Vagina (tissue), 2 donors: Measurements from ENCODE around the gene CAPZB.

Experiments
- CTCF ChIP-seq, 3 experiments: fragments of 450-650 bp in 2 of 3; fragments of 200-600 bp in 1 of 3; sonication (generic) in 1 of 3; IDR thresholded peaks; one replicate each; pipeline ENCODE4 v1.5.1; 2017 to 2019; ENCODE audit warnings: antibody characterized with exemption in 3 of 3, mild to moderate bottlenecking in 2 of 3, moderate library complexity in 2 of 3
- POLR2AphosphoS5 ChIP-seq, 2 donors: sonication (generic); formaldehyde crosslinking; IDR thresholded peaks; one replicate each; pipeline ENCODE4 v1.9.0; 2017; ENCODE audit warnings: antibody characterized with exemption in 2 of 2, mild to moderate bottlenecking in 2 of 2, low read depth in 1 of 2; ENCODE audit not compliant: insufficient read depth in 1 of 2

DNA sequence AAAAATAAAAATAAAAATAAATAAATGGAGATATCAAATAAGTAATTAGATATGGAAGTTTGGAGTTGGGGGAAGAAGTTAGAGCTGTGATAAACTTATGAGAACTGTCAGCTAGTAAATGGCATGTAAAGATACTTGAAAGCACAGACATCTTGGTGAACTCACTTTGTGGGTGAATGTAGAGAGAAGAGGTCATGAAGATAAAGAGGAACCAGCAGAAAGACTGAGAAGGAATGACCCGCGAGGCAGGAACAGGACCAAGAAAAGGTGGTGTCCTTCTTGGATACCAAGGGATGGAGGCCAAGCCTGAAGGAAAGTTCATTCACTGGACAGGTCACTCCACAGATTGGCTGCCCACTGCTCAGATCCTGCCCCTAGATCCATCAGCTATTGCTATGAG lies 4.7 kb upstream of the CAPZB start:
- TF ChIP-seq CTCF (IDR thresholded peaks at IDR 0.05), result no peak
- no peak for TF ChIP-seq POLR2AphosphoS5 (IDR thresholded peaks at IDR 0.05; ENCODE audit: insufficient read depth in 1 of 2, low read depth in 1 of 2)
